GM18909 (cell line): ENCODE results near the gene GPD1L.
"Not testable (repeated sequence)": the region's sequence is repeated elsewhere in the genome, so short reads cannot be mapped to it uniquely, and the experiment has no call there.

ENCODE experiments used
- ATAC-seq: cut with Tn5 transposase; IDR thresholded peaks from one replicate; pipeline ENCODE4 v1.9.1; 2021; ENCODE audit warnings: mild to moderate bottlenecking; ENCODE audit not compliant: unreplicated experiment, poor library complexity

The GPD1L gene

GRCh38 chr3:32106132-32106928 lies at the start of gene GPD1L:
GPD1L (plus strand) TSS chr3:32106620; CDS start chr3:32106712, 92 bp downstream.
- peak; percentile 99 for ATAC-seq

- not testable (repeated sequence) for ATAC-seq
Observed at GRCh38 chr3:32058465-32058864, 48.0 kb upstream of the GPD1L start.

GRCh38 chr3:32062950-32063582 lies 43.4 kb upstream of the GPD1L start:
- ATAC-seq: no peak

- no peak for ATAC-seq
Observed at GRCh38 chr3:32066686-32067085, 39.7 kb upstream of the GPD1L start.

GRCh38 chr3:32074194-32074593 lies 32.2 kb upstream of the GPD1L start:
- ATAC-seq: not testable (repeated sequence)

GRCh38 chr3:32076566-32076965 lies 29.9 kb upstream of the GPD1L start:
- ATAC-seq: no peak

GRCh38 chr3:32077260-32078084 lies 28.9 kb upstream of the GPD1L start:
- ATAC-seq: no peak

- no peak for ATAC-seq
Observed at GRCh38 chr3:32078085-32078634, 28.3 kb upstream of the GPD1L start.

- ATAC-seq: no peak
Observed at GRCh38 chr3:32078864-32079263, 27.6 kb upstream of the GPD1L start.

GRCh38 chr3:32082721-32083120 lies 23.7 kb upstream of the GPD1L start:
- no peak for ATAC-seq

GRCh38 chr3:32083702-32084270 lies 22.6 kb upstream of the GPD1L start:
- ATAC-seq: no peak

DNA sequence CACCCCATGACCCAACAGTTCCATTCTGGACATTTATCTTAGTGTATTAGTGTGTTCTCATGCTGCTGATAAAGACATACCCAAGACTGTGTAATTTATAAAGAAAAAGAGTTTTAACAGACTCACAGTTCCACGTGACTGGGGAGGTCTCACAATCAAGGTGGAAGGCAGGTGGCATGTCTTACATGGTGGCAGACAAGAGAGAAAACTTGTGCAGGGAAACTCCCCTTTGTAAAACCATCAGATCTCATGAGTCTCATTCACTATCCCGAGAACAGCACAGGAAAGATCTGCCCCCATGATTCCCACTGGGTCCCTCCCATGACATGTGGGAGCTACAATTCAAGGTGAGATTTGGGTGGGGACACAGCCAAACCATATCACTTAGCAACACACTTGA lies 21.6 kb upstream of the GPD1L start:
- no peak for ATAC-seq

DNA sequence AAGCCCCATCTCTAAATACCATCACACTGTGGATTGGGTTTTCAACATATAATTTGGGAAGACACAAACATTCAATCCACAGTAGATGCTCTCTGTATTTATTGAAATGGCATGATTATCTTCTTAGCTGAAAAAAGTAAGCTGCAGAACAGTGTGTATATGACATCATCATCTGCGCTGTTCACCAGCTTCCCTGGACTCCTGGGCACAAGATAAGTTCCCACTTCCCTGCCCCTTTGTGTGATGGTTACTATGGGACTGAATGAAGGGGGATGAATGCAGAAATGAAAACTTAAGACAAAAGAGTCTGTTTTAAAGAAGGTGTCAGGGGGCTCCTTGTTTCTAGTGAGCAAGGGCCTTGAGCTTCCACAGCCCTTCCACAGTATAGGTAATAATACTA lies 20.0 kb upstream of the GPD1L start:
- no peak for ATAC-seq

DNA sequence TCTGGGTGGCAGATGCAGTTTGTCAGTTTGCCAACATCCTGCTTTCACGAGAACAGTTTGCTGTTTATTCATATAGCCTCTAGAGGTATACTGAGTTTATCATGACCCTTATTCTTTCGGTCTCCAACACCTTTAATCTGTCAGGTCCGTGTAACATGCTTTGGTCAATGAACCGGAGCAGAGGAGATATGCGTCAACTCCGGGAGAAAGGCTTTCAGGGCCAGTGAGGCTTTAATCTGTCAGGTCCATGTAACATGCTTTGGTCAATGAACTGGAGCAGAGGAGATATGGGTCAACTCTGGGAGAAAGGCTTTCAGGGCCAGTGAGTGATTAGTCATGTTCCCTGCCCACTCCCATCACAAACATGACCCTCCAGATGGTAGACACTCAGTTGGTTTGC lies 16.9 kb upstream of the GPD1L start:
- ATAC-seq: no peak

GRCh38 chr3:32093204-32093603 lies 13.2 kb upstream of the GPD1L start:
- no peak for ATAC-seq

DNA sequence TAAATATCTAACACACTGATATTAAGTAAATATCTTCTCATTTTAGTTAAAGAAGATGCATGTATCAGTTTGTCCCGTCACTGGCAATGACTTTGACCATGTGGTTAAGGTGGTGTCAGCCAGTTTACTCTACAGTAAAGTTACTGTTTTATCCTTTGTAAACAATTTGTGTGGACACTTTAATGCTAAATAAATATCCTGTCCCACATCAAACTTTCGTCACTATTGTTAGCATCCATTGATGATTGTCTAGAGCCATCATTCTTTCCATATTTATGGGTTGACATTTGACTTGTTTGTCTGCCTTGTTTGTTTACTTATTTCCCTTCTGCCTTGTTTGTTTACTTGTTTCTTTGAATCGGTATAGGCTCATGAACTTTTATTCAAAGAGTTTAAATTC lies 11.0 kb upstream of the GPD1L start:
- ATAC-seq: no peak

DNA sequence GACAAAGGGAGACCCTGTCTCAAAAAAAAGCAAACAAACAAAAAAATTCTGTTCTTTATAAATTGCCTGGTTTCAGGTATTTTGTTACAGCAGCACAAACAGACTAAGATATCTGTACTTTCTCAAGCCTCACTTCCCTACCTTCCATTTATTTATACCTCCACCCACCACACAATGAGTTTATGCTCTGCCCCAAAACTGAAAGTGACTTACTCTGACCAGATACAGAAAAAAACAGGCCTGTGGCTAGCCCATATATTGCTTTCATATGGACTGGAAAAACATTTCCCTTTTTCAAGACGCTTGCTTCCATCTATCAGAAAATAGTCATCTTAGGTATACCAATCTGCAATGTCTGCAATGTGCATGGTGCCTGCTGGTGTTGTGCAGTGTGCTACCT lies 8.7 kb upstream of the GPD1L start:
- peak; percentile 62 for ATAC-seq

- ATAC-seq: no peak
Observed at GRCh38 chr3:32098528-32098927, 7.9 kb upstream of the GPD1L start.

- no peak for ATAC-seq
Observed at GRCh38 chr3:32100465-32100864, 6.0 kb upstream of the GPD1L start.

GRCh38 chr3:32102289-32102688 lies 4.1 kb upstream of the GPD1L start:
- no peak for ATAC-seq
